Mucosa of rectum (tissue), 2 donors: ENCODE measurements around the gene HPSE2.

Source experiments
- H3K27ac ChIP-seq, 2 donors: one replicate each; pipeline ENCODE4 v1.7.0; 2013; ENCODE audit warnings: inconsistent platforms in 2 of 2, low read depth in 2 of 2, low read length in 2 of 2
- H3K27me3 ChIP-seq, 2 donors: one replicate each; pipeline ENCODE4 v1.7.0; 2013; ENCODE audit warnings: low read length in 2 of 2; ENCODE audit not compliant: control insufficient read depth in 2 of 2, insufficient read depth in 2 of 2
- H3K36me3 ChIP-seq, 2 donors: one replicate each; pipeline ENCODE4 v1.7.0; 2013; ENCODE audit warnings: low read length in 2 of 2; ENCODE audit not compliant: control insufficient read depth in 2 of 2, insufficient read depth in 2 of 2
- H3K4me1 ChIP-seq, 2 donors: one replicate each; pipeline ENCODE4 v1.7.0; 2013; ENCODE audit warnings: low read length in 2 of 2, mild to moderate bottlenecking in 1 of 2; ENCODE audit not compliant: control insufficient read depth in 2 of 2, insufficient read depth in 2 of 2
- H3K4me3 ChIP-seq, 2 donors: one replicate each; pipeline ENCODE4 v1.7.0; 2013; ENCODE audit warnings: low read length in 2 of 2
- H3K9ac ChIP-seq, 2 donors: one replicate each; pipeline ENCODE4 v1.7.0; 2013; ENCODE audit warnings: low read length in 2 of 2, low read depth in 1 of 2, mild to moderate bottlenecking in 1 of 2
- H3K9me3 ChIP-seq, 2 donors: one replicate each; pipeline ENCODE4 v1.7.0; 2013; ENCODE audit warnings: low read length in 2 of 2; ENCODE audit not compliant: control insufficient read depth in 2 of 2
- donor health status: healthy.
- donor health status: Normal muscosa, but diverticular disease.

Gene HPSE2

GRCh38 chr10:98418665-98419468 lies 816.8 kb downstream of the HPSE2 start:
- Histone ChIP-seq H3K27me3 (no peaks in the 10 kb centered on the region), H3K36me3 (peaks cover 39 to 64% of the 10 kb centered on the region in 2 donors), H3K9ac (no peak overlapping the region), H3K4me1 (peaks cover 14 to 17% of the 10 kb centered on the region in 2 donors), H3K9me3 (no peaks in the 10 kb centered on the region), H3K4me3 (no peak overlapping the region), H3K27ac (no peak overlapping the region)

GRCh38 chr10:98417973-98418664 lies 817.5 kb downstream of the HPSE2 start:
- Histone ChIP-seq H3K4me3 (no peak overlapping the region), H3K4me1 (peaks cover 14 to 17% of the 10 kb centered on the region in 2 donors), H3K27ac (no peak overlapping the region), H3K27me3 (no peaks in the 10 kb centered on the region), H3K36me3 (peaks cover 33 to 57% of the 10 kb centered on the region in 2 donors), H3K9ac (no peak overlapping the region), H3K9me3 (no peaks in the 10 kb centered on the region)

- Histone ChIP-seq H3K9ac (no peak overlapping the region), H3K27me3 (no peaks in the 10 kb centered on the region), H3K4me1 (peaks cover 14 to 17% of the 10 kb centered on the region in 2 donors), H3K9me3 (no peaks in the 10 kb centered on the region), H3K36me3 (peaks cover 30 to 54% of the 10 kb centered on the region in 2 donors), H3K4me3 (no peak overlapping the region), H3K27ac (no peak overlapping the region)
These were observed 818.1 kb downstream of the HPSE2 start for GRCh38 chr10:98417481-98417959.

GRCh38 chr10:98416606-98417388 lies 818.9 kb downstream of the HPSE2 start:
- Histone ChIP-seq H3K36me3 (peaks cover 30 to 49% of the 10 kb centered on the region in 2 donors), H3K9me3 (no peaks in the 10 kb centered on the region), H3K9ac (no peak overlapping the region), H3K27ac (no peak overlapping the region), H3K4me3 (no peak overlapping the region), H3K4me1 (peaks cover 14 to 17% of the 10 kb centered on the region in 2 donors), H3K27me3 (no peaks in the 10 kb centered on the region)

- Histone ChIP-seq H3K4me1 (peaks cover 14 to 17% of the 10 kb centered on the region in 2 donors), H3K27me3 (no peaks in the 10 kb centered on the region), H3K4me3 (no peak overlapping the region), H3K36me3 (peaks cover 22 to 40% of the 10 kb centered on the region in 2 donors), H3K9me3 (no peaks in the 10 kb centered on the region), H3K9ac (peak overlapping the region in 1 of 2 donors; percentile 75), H3K27ac (peak overlapping the region; percentile 74 to 77)
These were observed 819.9 kb downstream of the HPSE2 start for GRCh38 chr10:98415731-98416119.

GRCh38 chr10:98414932-98415730 lies 820.5 kb downstream of the HPSE2 start, which contains the start of gene PYROXD2:
TSS of gene PYROXD2 (minus strand) at chr10:98415182. CDS start at chr10:98415135, 47 bp downstream.
- Histone ChIP-seq H3K4me1 (peaks cover 14 to 17% of the 10 kb centered on the region in 2 donors), H3K36me3 (peaks cover 21 to 38% of the 10 kb centered on the region in 2 donors), H3K9me3 (no peaks in the 10 kb centered on the region), H3K4me3 (peak within 1 kb of the TSS; percentile 80 to 82), H3K27me3 (no peaks in the 10 kb centered on the region), H3K9ac (peak within 1 kb of the TSS; percentile 63 to 75), H3K27ac (peak within 1 kb of the TSS; percentile 74 to 77)

- peaks cover 15 to 32% of the 10 kb centered on the region in 2 donors for H3K36me3 ChIP-seq
- H3K4me1 ChIP-seq, result peaks cover 14 to 17% of the 10 kb centered on the region in 2 donors
- no peaks in the 10 kb centered on the region for H3K9me3 ChIP-seq
- peak overlapping the region; percentile 74 to 77 for H3K27ac ChIP-seq
- H3K9ac ChIP-seq, result peak overlapping the region; percentile 63 to 75
- H3K27me3 ChIP-seq, result no peaks in the 10 kb centered on the region
- H3K4me3 ChIP-seq, result peak overlapping the region; percentile 80 to 82
These were observed 821.1 kb downstream of the HPSE2 start for GRCh38 chr10:98414578-98414931.

GRCh38 chr10:98411768-98412167 lies 823.9 kb downstream of the HPSE2 start:
- no peaks in the 10 kb centered on the region for H3K27me3 ChIP-seq
- H3K36me3 ChIP-seq, result peaks cover 0 to 10% of the 10 kb centered on the region in 2 donors
- no peak overlapping the region for H3K4me3 ChIP-seq
- H3K27ac ChIP-seq, result no peak overlapping the region
- H3K9me3 ChIP-seq, result no peaks in the 10 kb centered on the region
- H3K9ac ChIP-seq, result no peak overlapping the region
- H3K4me1 ChIP-seq, result peaks cover 14 to 17% of the 10 kb centered on the region in 2 donors

GRCh38 chr10:98411166-98411565 lies 824.5 kb downstream of the HPSE2 start:
- H3K27me3 ChIP-seq, result no peaks in the 10 kb centered on the region

More at GRCh38 chr10:98411166-98411565, 824.5 kb downstream of the HPSE2 start:
- Histone ChIP-seq H3K36me3 (peaks cover 0 to 4% of the 10 kb centered on the region in 2 donors), H3K9me3 (no peaks in the 10 kb centered on the region), H3K4me3 (no peak overlapping the region), H3K4me1 (peaks cover 14 to 17% of the 10 kb centered on the region in 2 donors), H3K27ac (no peak overlapping the region), H3K9ac (no peak overlapping the region)
